Measurements from ENCODE around the gene NEURL3.

- TF ChIP-seq CTCF (conservative IDR thresholded peaks at IDR 0.05; ENCODE audit: low read length) (no peak), EZH2phosphoT487 (IDR thresholded peaks at IDR 0.05; ENCODE audit: borderline replicate concordance) (no peak)
These were observed 41.1 kb downstream of the NEURL3 start for GRCh38 chr2:96464061-96464460.
